Measurements from ENCODE around the gene HSPA12A. TPM values are rescaled to one million over a fixed set of nuclear protein-coding genes. Genes with fewer than 3 reads are reported as not detected.

HSPA12A gene
- total and polyA plus RNA-seq, 9 of the 15 experiments (the other 6 are each of a cell fraction or from before 2014, with no cell fraction given), result 0.01 to 0.18 (median 0.04) TPM; not detected in 4

GRCh38 chr10:116741391-116742351, 695 bp downstream of the HSPA12A start (continued):
- TF ChIP-seq ZFP91 (CRISPR knock-in tag; IDR thresholded peaks at IDR 0.05) (no peak), ZNF592 (IDR thresholded peaks at IDR 0.05) (no peak), ZNF384 (IDR thresholded peaks at IDR 0.05; ENCODE audit: low read depth, low read length) (no peak), TRIM28 (IDR thresholded peaks at IDR 0.05) (no peak)

Data from K562 (cell line).